K562 (cell line): Measurements from ENCODE around the gene ADAT1. TPM values are rescaled to one million over a fixed set of nuclear protein-coding genes. Genes with fewer than 3 reads are reported as not detected.
A peak's percentile ranks its signal among the peaks of the same experiment; 100 is the strongest.

ENCODE experiments used
- BDP1 ChIP-seq: IDR thresholded peaks from 3 replicates; pipeline ENCODE4 v1.6.1; 2011; ENCODE audit not compliant: insufficient read length, insufficient read depth
- CBX1 ChIP-seq: sonication (generic); IDR thresholded peaks from 2 replicates; pipeline ENCODE4 v1.6.1; 2016; ENCODE audit warnings: antibody characterized with exemption, low read depth, mild to moderate bottlenecking
- DPF2 ChIP-seq: fragments of 450-650 bp; IDR thresholded peaks from 2 replicates; pipeline ENCODE4 v1.6.1; 2016
- EGR1 ChIP-seq: fragments of 450-650 bp; conservative IDR thresholded peaks from 2 replicates; pipeline ENCODE4 v1.6.1; 2017; ENCODE audit warnings: mild to moderate bottlenecking
- ETS2 ChIP-seq: IDR thresholded peaks from 2 replicates; pipeline ENCODE4 v1.6.1; 2016; ENCODE audit warnings: borderline replicate concordance, missing genetic modification characterization, mild to moderate bottlenecking, moderate library complexity, missing compliant biosample characterization; ENCODE audit not compliant: poor library complexity, severe bottlenecking
- FOXP1 ChIP-seq: sonication (generic); formaldehyde crosslinking; IDR thresholded peaks from 2 replicates; pipeline ENCODE4 v1.8.0; 2022; ENCODE audit warnings: mild to moderate bottlenecking, missing genetic modification reagents
- GATA2 ChIP-seq: sonication (generic); formaldehyde crosslinking; IDR thresholded peaks from 2 replicates; pipeline ENCODE4 v1.4.0; 2020; ENCODE audit warnings: mild to moderate bottlenecking, missing genetic modification reagents
- KDM5B ChIP-seq: fragments of 200-600 bp; sonication (generic); IDR thresholded peaks from 2 replicates; pipeline ENCODE4 v1.6.1; 2012; ENCODE audit warnings: low read depth, mild to moderate bottlenecking, moderate library complexity, low read length, control low read depth, inconsistent platforms; ENCODE audit not compliant: insufficient replicate concordance
- MTA3 ChIP-seq: fragments of 450-650 bp; formaldehyde crosslinking; IDR thresholded peaks from 2 replicates; pipeline ENCODE4 v1.6.1; 2017; ENCODE audit warnings: mild to moderate bottlenecking, borderline replicate concordance
- PHF21A ChIP-seq: fragments of 450-650 bp; IDR thresholded peaks from 2 replicates; pipeline ENCODE4 v1.6.1; 2017; ENCODE audit warnings: low read depth, borderline replicate concordance
- PTRF ChIP-seq: fragments of 450-650 bp; IDR thresholded peaks from 2 replicates; pipeline ENCODE4 v1.6.1; 2016; ENCODE audit warnings: mild to moderate bottlenecking, missing genetic modification characterization, missing compliant biosample characterization
- ZBED1 ChIP-seq: IDR thresholded peaks from 2 replicates; pipeline ENCODE4 v1.6.1; 2014
- ZBTB7A ChIP-seq: IDR thresholded peaks from 2 replicates; pipeline ENCODE4 v1.6.1; 2011; ENCODE audit warnings: low read depth, mild to moderate bottlenecking, low read length, moderate library complexity, borderline replicate concordance; ENCODE audit not compliant: control insufficient read depth
- ZFX ChIP-seq: sonication (generic); formaldehyde crosslinking; IDR thresholded peaks from 2 replicates; pipeline ENCODE4 v1.8.0; 2022; ENCODE audit warnings: mild to moderate bottlenecking, missing genetic modification reagents, moderate library complexity
- ZNF217 ChIP-seq: sonication (generic); formaldehyde crosslinking; IDR thresholded peaks from 2 replicates; pipeline ENCODE4 v1.8.0; 2022; ENCODE audit warnings: mild to moderate bottlenecking, missing genetic modification reagents
- ZNF77 ChIP-seq: fragments of 250-450 bp; sonication (Bioruptor Pico); IDR thresholded peaks from 2 replicates; pipeline ENCODE4 v1.5.0; 2020
- ZZZ3 ChIP-seq: fragments of 450-650 bp; IDR thresholded peaks from 2 replicates; pipeline ENCODE4 v1.6.1; 2016; ENCODE audit warnings: antibody characterized with exemption, mild to moderate bottlenecking, moderate library complexity
- polyA plus RNA-seq, 8 experiments: library from polyadenylated mRNA; depleted of rRNA in 4 of 8; stranded (reverse) in 5 of 8; unstranded in 3 of 8; fragments of >200 nt; fragmentation: Nextera tagmentation in 2 of 8; fragmentation: Illumina TruSeq in 1 of 8; extraction: Ambion mirVana in 2 of 8; extraction: Trizol in 1 of 8; gene quantifications; 2 replicates each; pipeline versions ENCODE4 v1.2.1 to v1.2.3, GENCODE V29; 2011 to 2014; ENCODE audit warnings: inconsistent platforms in 1 of 8, missing spikeins in 1 of 8
- total RNA-seq, 7 experiments: library from RNA; depleted of rRNA in 6 of 7; stranded (reverse); fragments of >200 nt in 6 of 7; fragmentation: Illumina TruSeq in 2 of 7; extraction: Trizol in 2 of 7; gene quantifications; 2 replicates each; pipeline versions ENCODE4 v1.2.1 to v1.2.3, GENCODE V29; 2011 to 2021; ENCODE audit warnings: low replicate concordance in 1 of 7
- TF ChIP-seq, protein P1 (sequence below): fragments of 250-450 bp; sonication (Bioruptor Pico); IDR thresholded peaks from 2 replicates; pipeline ENCODE4 v1.4.0; 2020; ENCODE audit warnings: mild to moderate bottlenecking, moderate library complexity
- TF ChIP-seq, protein P2 (sequence below), 2 experiments: IDR thresholded peaks; 2 replicates each; pipeline ENCODE4 v1.6.1; 2012; ENCODE audit warnings: improper control_type of control experiment in 2 of 2, low read depth in 2 of 2, low read length in 2 of 2, borderline replicate concordance in 1 of 2
- TF ChIP-seq, protein P3 (sequence below): sonication (generic); formaldehyde crosslinking; IDR thresholded peaks from 2 replicates; pipeline ENCODE4 v1.8.1; 2023; ENCODE audit warnings: mild to moderate bottlenecking, missing genetic modification reagents
- TF ChIP-seq, protein P4 (sequence below), 2 experiments: fragments of 450-650 bp in 1 of 2; sonication (generic) in 1 of 2; formaldehyde crosslinking; conservative IDR thresholded peaks; 2 replicates each; pipeline versions ENCODE4 v1.4.0 to v1.8.1; 2020 to 2022; ENCODE audit warnings: mild to moderate bottlenecking in 1 of 2, missing genetic modification reagents in 1 of 2

Gene ADAT1
- total and polyA plus RNA-seq, 9 of the 15 experiments (the other 6 are each of a cell fraction or from before 2014, with no cell fraction given) = 16.0 to 36.7 (median 28.2) TPM

DNA sequence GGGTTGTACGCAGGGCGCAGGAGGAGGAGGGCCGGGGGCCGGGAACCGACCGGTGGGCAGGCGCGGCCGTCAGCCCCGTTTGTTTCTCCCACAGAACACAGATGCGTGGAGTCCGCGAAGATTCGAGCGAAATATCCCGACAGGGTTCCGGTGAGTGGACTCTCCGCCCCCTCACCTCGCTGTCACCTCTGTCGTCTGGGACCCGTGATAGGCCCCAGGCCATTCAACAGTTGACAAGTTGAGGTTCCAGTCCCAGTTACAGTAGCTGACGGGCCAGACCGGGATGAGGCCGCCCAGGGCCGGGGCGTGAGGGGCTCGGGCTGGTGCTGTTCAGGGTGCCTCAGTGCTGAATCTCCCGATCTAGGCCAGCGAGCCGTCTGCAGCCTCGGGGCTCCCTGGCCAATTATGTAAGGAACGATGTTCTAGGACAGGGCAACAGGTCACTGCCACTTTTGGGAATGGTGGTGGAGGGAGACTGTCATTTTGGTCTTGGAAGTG, 56.3 kb downstream of the ADAT1 start (continued):
- TF ChIP-seq, protein P1, sequence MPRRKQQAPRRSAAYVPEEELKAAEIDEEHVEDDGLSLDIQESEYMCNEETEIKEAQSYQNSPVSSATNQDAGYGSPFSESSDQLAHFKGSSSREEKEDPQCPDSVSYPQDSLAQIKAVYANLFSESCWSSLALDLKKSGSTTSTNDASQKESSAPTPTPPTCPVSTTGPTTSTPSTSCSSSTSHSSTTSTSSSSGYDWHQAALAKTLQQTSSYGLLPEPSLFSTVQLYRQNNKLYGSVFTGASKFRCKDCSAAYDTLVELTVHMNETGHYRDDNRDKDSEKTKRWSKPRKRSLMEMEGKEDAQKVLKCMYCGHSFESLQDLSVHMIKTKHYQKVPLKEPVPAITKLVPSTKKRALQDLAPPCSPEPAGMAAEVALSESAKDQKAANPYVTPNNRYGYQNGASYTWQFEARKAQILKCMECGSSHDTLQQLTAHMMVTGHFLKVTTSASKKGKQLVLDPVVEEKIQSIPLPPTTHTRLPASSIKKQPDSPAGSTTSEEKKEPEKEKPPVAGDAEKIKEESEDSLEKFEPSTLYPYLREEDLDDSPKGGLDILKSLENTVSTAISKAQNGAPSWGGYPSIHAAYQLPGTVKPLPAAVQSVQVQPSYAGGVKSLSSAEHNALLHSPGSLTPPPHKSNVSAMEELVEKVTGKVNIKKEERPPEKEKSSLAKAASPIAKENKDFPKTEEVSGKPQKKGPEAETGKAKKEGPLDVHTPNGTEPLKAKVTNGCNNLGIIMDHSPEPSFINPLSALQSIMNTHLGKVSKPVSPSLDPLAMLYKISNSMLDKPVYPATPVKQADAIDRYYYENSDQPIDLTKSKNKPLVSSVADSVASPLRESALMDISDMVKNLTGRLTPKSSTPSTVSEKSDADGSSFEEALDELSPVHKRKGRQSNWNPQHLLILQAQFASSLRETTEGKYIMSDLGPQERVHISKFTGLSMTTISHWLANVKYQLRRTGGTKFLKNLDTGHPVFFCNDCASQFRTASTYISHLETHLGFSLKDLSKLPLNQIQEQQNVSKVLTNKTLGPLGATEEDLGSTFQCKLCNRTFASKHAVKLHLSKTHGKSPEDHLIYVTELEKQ (CRISPR knock-in tag) = no peak
- TF ChIP-seq, protein P2, sequence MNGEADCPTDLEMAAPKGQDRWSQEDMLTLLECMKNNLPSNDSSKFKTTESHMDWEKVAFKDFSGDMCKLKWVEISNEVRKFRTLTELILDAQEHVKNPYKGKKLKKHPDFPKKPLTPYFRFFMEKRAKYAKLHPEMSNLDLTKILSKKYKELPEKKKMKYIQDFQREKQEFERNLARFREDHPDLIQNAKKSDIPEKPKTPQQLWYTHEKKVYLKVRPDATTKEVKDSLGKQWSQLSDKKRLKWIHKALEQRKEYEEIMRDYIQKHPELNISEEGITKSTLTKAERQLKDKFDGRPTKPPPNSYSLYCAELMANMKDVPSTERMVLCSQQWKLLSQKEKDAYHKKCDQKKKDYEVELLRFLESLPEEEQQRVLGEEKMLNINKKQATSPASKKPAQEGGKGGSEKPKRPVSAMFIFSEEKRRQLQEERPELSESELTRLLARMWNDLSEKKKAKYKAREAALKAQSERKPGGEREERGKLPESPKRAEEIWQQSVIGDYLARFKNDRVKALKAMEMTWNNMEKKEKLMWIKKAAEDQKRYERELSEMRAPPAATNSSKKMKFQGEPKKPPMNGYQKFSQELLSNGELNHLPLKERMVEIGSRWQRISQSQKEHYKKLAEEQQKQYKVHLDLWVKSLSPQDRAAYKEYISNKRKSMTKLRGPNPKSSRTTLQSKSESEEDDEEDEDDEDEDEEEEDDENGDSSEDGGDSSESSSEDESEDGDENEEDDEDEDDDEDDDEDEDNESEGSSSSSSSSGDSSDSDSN (IDR thresholded peaks at IDR 0.05; ENCODE audit: borderline replicate concordance in 1 of 2, low read depth in 2 of 2, low read length in 2 of 2) = 0 out of 4 replicates have a peak, but pooled peaks of 1 of the 2 experiments have one; percentile 42
- TF ChIP-seq ZNF217 (no peak), ETS2 (no peak), ZBED1 (peak; percentile 98), CBX1 (no peak), DPF2 (no peak), PHF21A (no peak), ZZZ3 (no peak), KDM5B (peak; percentile 18), PTRF (no peak), ZBTB7A (peak; percentile 81; the same call in 1 of the 2 replicates), EGR1 (peak; percentile 67), GATA2 (CRISPR knock-in tag) (no peak), BDP1 (no peak), ZFX (peak; percentile 66; the same call in 1 of the 2 replicates), FOXP1 (CRISPR knock-in tag) (0 out of 2 replicates have a peak, but pooled peaks have one; percentile 5), MTA3 (no peak), ZNF77 (no peak)
- TF ChIP-seq, protein P3, sequence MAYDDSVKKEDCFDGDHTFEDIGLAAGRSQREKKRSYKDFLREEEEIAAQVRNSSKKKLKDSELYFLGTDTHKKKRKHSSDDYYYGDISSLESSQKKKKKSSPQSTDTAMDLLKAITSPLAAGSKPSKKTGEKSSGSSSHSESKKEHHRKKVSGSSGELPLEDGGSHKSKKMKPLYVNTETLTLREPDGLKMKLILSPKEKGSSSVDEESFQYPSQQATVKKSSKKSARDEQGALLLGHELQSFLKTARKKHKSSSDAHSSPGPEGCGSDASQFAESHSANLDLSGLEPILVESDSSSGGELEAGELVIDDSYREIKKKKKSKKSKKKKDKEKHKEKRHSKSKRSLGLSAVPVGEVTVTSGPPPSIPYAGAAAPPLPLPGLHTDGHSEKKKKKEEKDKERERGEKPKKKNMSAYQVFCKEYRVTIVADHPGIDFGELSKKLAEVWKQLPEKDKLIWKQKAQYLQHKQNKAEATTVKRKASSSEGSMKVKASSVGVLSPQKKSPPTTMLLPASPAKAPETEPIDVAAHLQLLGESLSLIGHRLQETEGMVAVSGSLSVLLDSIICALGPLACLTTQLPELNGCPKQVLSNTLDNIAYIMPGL (CRISPR knock-in tag) = 0 out of 2 replicates have a peak, but pooled peaks have one; percentile 76
- TF ChIP-seq, protein P4, sequence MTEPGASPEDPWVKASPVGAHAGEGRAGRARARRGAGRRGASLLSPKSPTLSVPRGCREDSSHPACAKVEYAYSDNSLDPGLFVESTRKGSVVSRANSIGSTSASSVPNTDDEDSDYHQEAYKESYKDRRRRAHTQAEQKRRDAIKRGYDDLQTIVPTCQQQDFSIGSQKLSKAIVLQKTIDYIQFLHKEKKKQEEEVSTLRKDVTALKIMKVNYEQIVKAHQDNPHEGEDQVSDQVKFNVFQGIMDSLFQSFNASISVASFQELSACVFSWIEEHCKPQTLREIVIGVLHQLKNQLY (CRISPR knock-in tag; conservative IDR thresholded peaks at IDR 0.05) = no peak
